SK-N-SH (cell line): ENCODE data around the gene GPR68. TPM values are rescaled to one million over a fixed set of nuclear protein-coding genes. Genes with fewer than 3 reads are reported as not detected.

ENCODE experiments used
- CTCF ChIA-PET: fragments of 300-600, 350-600 bp; formaldehyde crosslinking; extraction: SDS; loops from one replicate; lab custom pipeline; 2021; lab: Yijun Ruan, JAX
- POLR2A ChIA-PET: fragments of 350-600 bp; sonication (Branson Sonifier 250); formaldehyde crosslinking; extraction: SDS; loops from one replicate; lab custom pipeline; 2020; ENCODE audit warnings: antibody characterized with exemption, inconsistent platforms; lab: Yijun Ruan, JAX
- DNase-seq: peaks from one replicate; pipeline ENCODE4 v3.0.0; 2012
- H2AFZ ChIP-seq: fragments of 200-600 bp; sonication (generic); 2 replicates; pipeline ENCODE4 v1.8.1; 2016; ENCODE audit warnings: antibody characterized with exemption, mild to moderate bottlenecking, low read depth
- H3F3A ChIP-seq: fragments of 200-600 bp; sonication (generic); replicated peaks from 2 replicates; pipeline ENCODE3; 2016; ENCODE audit warnings: antibody characterized with exemption, mild to moderate bottlenecking; ENCODE audit not compliant: insufficient read depth
- H3K27ac ChIP-seq, 2 experiments: fragments of 200-500 bp in 1 of 2; fragments of 200-600 bp in 1 of 2; sonication (Bioruptor generic) in 1 of 2; sonication (generic), shearing (Covaris generic) in 1 of 2; 2 replicates each; pipeline versions ENCODE4 v1.5.1 to v1.6.1; 2014 to 2016; ENCODE audit warnings: low read depth in 2 of 2, inconsistent platforms in 1 of 2, low read length in 1 of 2, mild to moderate bottlenecking in 1 of 2, mixed read lengths in 1 of 2
- H3K27me3 ChIP-seq: fragments of 200-600 bp; sonication (generic), shearing (Covaris generic); 2 replicates; pipeline ENCODE4 v1.6.1; 2016; ENCODE audit warnings: mixed run types; ENCODE audit not compliant: insufficient read depth
- H3K36me3 ChIP-seq, 2 experiments: fragments of 200-500 bp in 1 of 2; fragments of 200-600 bp in 1 of 2; sonication (Bioruptor generic) in 1 of 2; sonication (generic) in 1 of 2; replicated peaks in 1 of 2; 2 replicates each; pipeline versions ENCODE3 to v1.5.1; 2014 to 2016; ENCODE audit warnings: low read length in 1 of 2, mild to moderate bottlenecking in 1 of 2; ENCODE audit not compliant: insufficient read depth in 2 of 2, control insufficient read depth in 1 of 2
- H3K4me1 ChIP-seq, 2 experiments: fragments of 200-500 bp in 1 of 2; fragments of 200-600 bp in 1 of 2; sonication (Bioruptor generic) in 1 of 2; sonication (generic), shearing (Covaris generic) in 1 of 2; 2 replicates each; pipeline versions ENCODE4 v1.5.1 to v1.6.1; 2014 to 2016; ENCODE audit warnings: low read depth in 1 of 2, low read length in 1 of 2, mixed run types in 1 of 2; ENCODE audit not compliant: insufficient read depth in 2 of 2, control insufficient read depth in 1 of 2
- H3K4me2 ChIP-seq: fragments of 200-600 bp; sonication (generic), shearing (Covaris generic); 2 replicates; pipeline ENCODE4 v1.6.1; 2017; ENCODE audit warnings: mixed run types
- H3K4me3 ChIP-seq, 2 experiments: fragments of 200-500 bp in 1 of 2; fragments of 200-600 bp in 1 of 2; sonication (Bioruptor generic) in 1 of 2; sonication (generic), shearing (Covaris generic) in 1 of 2; 2 replicates each; pipeline versions ENCODE4 v1.5.1 to v1.8.1; 2014 to 2016; ENCODE audit warnings: low read depth in 2 of 2, inconsistent platforms in 1 of 2, low read length in 1 of 2, mild to moderate bottlenecking in 1 of 2, mixed read lengths in 1 of 2, moderate library complexity in 1 of 2
- H3K79me2 ChIP-seq: fragments of 200-600 bp; sonication (generic); 2 replicates; pipeline ENCODE4 v1.8.1; 2017; ENCODE audit warnings: mild to moderate bottlenecking; ENCODE audit not compliant: insufficient read depth
- H3K9ac ChIP-seq: fragments of 200-600 bp; sonication (generic); 2 replicates; pipeline ENCODE4 v1.6.1; 2017; ENCODE audit warnings: mixed run types
- H3K9me2 ChIP-seq: fragments of 200-600 bp; sonication (generic); 2 replicates; pipeline ENCODE4 v1.6.1; 2017; ENCODE audit warnings: mixed run types
- H3K9me3 ChIP-seq: fragments of 200-600 bp; sonication (generic); 2 replicates; pipeline ENCODE4 v1.6.1; 2017; ENCODE audit warnings: mixed run types, mild to moderate bottlenecking, moderate library complexity
- H4K20me1 ChIP-seq: fragments of 200-600 bp; sonication (generic); 2 replicates; pipeline ENCODE4 v1.6.1; 2017; ENCODE audit warnings: mild to moderate bottlenecking, mixed run types; ENCODE audit not compliant: insufficient read depth
- ELF1 ChIP-seq: IDR thresholded peaks from 2 replicates; pipeline ENCODE4 v1.4.0; 2012
- EP300 ChIP-seq, 2 experiments: IDR thresholded peaks; 2 replicates each; pipeline versions ENCODE4 v1.4.0 to v1.6.1; 2012; ENCODE audit warnings: borderline replicate concordance in 1 of 2, low read depth in 1 of 2, low read length in 1 of 2
- EZH2phosphoT487 ChIP-seq: fragments of 200-600 bp; sonication (generic); IDR thresholded peaks from 2 replicates; pipeline ENCODE4 v1.6.1; 2017; ENCODE audit warnings: low read depth, mixed run types, mild to moderate bottlenecking, antibody characterized with exemption, moderate library complexity, borderline replicate concordance
- FOSL2 ChIP-seq: IDR thresholded peaks from 2 replicates; pipeline ENCODE4 v1.4.0; 2012; ENCODE audit warnings: low read depth, mild to moderate bottlenecking, moderate library complexity, borderline replicate concordance
- GABPA ChIP-seq: IDR thresholded peaks from 2 replicates; pipeline ENCODE4 v1.4.0; 2012; ENCODE audit warnings: low read depth, mild to moderate bottlenecking
- GATA2 ChIP-seq: sonication (generic); formaldehyde crosslinking; IDR thresholded peaks from 2 replicates; pipeline ENCODE4 v1.5.0; 2020; ENCODE audit warnings: mild to moderate bottlenecking, missing genetic modification reagents
- JUND ChIP-seq: IDR thresholded peaks from 2 replicates; pipeline ENCODE4 v1.4.0; 2012
- MEF2A ChIP-seq: IDR thresholded peaks from 2 replicates; pipeline ENCODE4 v1.4.0; 2012; ENCODE audit warnings: low read depth, borderline replicate concordance
- NFIC ChIP-seq: IDR thresholded peaks from 2 replicates; pipeline ENCODE4 v1.4.0; 2012; ENCODE audit warnings: borderline replicate concordance
- POLR2AphosphoS5 ChIP-seq: IDR thresholded peaks from 2 replicates; pipeline ENCODE4 v1.6.1; 2012; ENCODE audit warnings: low read depth, low read length
- RCOR1 ChIP-seq: fragments of 150-350 bp; IDR thresholded peaks from 2 replicates; pipeline ENCODE4 v1.6.1; 2017; ENCODE audit warnings: antibody characterized with exemption, low read length
- TEAD4 ChIP-seq: IDR thresholded peaks from 2 replicates; pipeline ENCODE4 v1.4.0; 2012; ENCODE audit warnings: mild to moderate bottlenecking, borderline replicate concordance; ENCODE audit not compliant: insufficient read depth
- WGBS: methylation state at CpG from one replicate; pipeline ENCODE4 v1.1.6; 2017; ENCODE audit warnings: low lambda C conversion rate; 5-methylcytosine and 5-hydroxymethylcytosine counted together
- polyA plus RNA-seq, 3 experiments: library from polyadenylated mRNA; depleted of rRNA; stranded (reverse); fragments of >200 nt; gene quantifications; 2 replicates each; pipeline ENCODE4 v1.2.3, GENCODE V29; 2012
- TF ChIP-seq, protein P1 (sequence below): fragments of 150-350 bp; IDR thresholded peaks from 2 replicates; pipeline ENCODE4 v1.6.1; 2017; ENCODE audit warnings: antibody characterized with exemption, low read length, low read depth, borderline replicate concordance
- TF ChIP-seq, protein P2 (sequence below): IDR thresholded peaks from 2 replicates; pipeline ENCODE4; 2012
- TF ChIP-seq, protein P3 (sequence below): fragments of 150-350 bp; IDR thresholded peaks from 2 replicates; pipeline ENCODE4 v1.6.1; 2016; ENCODE audit warnings: mild to moderate bottlenecking, low read depth, low read length

Gene GPR68
- polyA plus RNA-seq, 1 of the 3 experiments (the other 2 are of a cell fraction) = 0.18 TPM

DNA sequence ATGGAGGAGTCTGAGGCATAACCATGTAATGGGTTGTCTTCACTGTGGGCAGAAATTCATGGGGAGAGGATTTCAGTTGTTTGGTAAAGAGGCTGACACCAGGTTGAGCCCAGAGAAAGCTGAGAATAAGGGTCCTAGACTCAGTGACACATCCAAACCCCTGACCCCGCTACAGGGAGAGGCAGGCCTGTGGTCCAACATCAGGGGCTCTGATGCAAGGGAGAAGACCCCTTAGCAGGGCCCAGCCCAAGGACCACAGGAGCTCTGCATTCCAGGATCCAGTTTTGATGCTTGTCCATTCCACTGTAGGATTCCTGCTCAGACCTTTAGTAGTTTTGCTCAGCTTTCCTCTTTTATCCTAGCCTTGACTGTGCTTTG is 15.5 kb downstream of the GPR68 start:
- CTCF ChIA-PET = interaction anchor here (0.8 to 2.0 kb wide), 2 partner anchors 9 to 13 kb away, joined by 3 to 5 read pairs; no protein-coding TSS in a partner anchor

DNA sequence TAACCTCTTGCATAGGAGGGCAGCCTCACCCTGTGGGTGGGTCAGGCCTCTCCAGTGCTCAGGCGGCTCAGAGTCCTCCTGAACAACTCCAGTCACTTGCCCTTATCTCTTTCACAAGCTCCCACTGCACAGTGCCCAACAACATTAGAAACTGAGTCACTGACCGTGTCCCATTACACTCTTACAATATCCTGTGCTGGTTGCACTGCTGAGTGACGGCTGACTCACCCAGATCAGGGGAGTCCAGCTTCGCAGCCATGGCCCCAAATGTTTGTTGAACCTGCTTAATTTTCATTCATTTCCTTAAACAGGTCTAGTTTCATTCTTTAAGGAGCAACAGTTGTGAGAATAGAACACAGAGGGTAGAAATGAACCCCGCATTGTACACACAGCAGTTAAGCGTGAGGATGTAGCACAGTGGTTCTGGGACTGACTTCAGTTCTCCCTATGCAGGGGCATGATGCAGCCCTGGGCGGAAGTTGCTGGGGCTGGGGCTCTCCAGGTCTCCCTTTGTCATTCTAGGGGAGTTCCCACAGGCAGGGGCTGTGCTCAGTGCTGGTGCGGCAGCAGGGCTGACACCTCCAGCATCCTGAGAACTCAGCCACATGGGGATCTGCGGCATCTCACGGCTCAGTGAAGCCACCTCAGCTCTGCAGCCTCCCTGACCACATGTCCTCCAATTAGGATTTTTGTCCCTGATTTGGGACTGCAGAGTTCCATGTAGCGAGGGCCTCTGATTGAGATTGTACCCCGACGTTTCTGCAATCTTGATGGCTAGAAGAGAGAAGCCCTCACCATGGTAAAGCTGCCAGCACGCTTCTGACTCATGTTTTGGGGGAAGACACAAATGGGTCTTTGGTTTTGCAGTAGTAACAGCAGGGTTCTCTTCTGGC is 16.1 kb downstream of the GPR68 start:
- H3K4me3 ChIP-seq = no peak overlapping the region
- no peaks in the 10 kb centered on the region for H4K20me1 ChIP-seq
- no peaks in the 10 kb centered on the region for H3K9me3 ChIP-seq
- H3K4me1 ChIP-seq = no peaks in the 10 kb centered on the region; a peak in 1 of 4 replicates
- H2AFZ ChIP-seq = no peak overlapping the region
- H3K27ac ChIP-seq = no peak overlapping the region
- no peak for DNase-seq
- CTCF ChIA-PET = interaction anchor here (1.7 to 2.0 kb wide), 2 partner anchors 12 to 51 kb away, joined by 5 to 7 read pairs; no protein-coding TSS in a partner anchor
- peaks cover 0 to 3% of the 10 kb centered on the region in 2 experiments for H3K36me3 ChIP-seq
- H3F3A ChIP-seq = no peaks in the 10 kb centered on the region
- TF ChIP-seq EZH2phosphoT487 = no peak
- no peak for TF ChIP-seq NFIC
- TF ChIP-seq ELF1 = no peak
- no peak for TF ChIP-seq GABPA
- H3K79me2 ChIP-seq = no peaks in the 10 kb centered on the region
- 84% methylated on average over 10 of the region's 14 CpGs for WGBS
- POLR2A ChIA-PET = interaction anchor here (0.7 kb wide), 1 partner anchor 11 kb away, joined by 3 read pairs; no protein-coding TSS in a partner anchor
- H3K27me3 ChIP-seq = no peaks in the 10 kb centered on the region
- no peak overlapping the region for H3K4me2 ChIP-seq
- H3K9me2 ChIP-seq = no peaks in the 10 kb centered on the region
- H3K9ac ChIP-seq = no peak overlapping the region

More for the DNA sequence above, 15.5 kb downstream of the GPR68 start:
- Histone ChIP-seq H3F3A (no peaks in the 10 kb centered on the region), H3K4me3 (no peak overlapping the region), H3K9me3 (no peaks in the 10 kb centered on the region)
- POLR2A ChIA-PET = interaction anchor here (0.7 kb wide), 1 partner anchor 11 kb away, joined by 3 read pairs; no protein-coding TSS in a partner anchor
- no peak for DNase-seq
- TF ChIP-seq, protein P1, sequence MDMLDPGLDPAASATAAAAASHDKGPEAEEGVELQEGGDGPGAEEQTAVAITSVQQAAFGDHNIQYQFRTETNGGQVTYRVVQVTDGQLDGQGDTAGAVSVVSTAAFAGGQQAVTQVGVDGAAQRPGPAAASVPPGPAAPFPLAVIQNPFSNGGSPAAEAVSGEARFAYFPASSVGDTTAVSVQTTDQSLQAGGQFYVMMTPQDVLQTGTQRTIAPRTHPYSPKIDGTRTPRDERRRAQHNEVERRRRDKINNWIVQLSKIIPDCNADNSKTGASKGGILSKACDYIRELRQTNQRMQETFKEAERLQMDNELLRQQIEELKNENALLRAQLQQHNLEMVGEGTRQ = no peak
- no peak for TF ChIP-seq FOSL2
- no peak for TF ChIP-seq GATA2 (CRISPR knock-in tag)
- TF ChIP-seq MEF2A = no peak
- no peak for TF ChIP-seq JUND
- no peak for TF ChIP-seq POLR2AphosphoS5
- no peak for TF ChIP-seq RCOR1
- no peak for TF ChIP-seq EP300 (IDR thresholded peaks at IDR 0.05; ENCODE audit: borderline replicate concordance in 1 of 2, low read depth in 1 of 2, low read length in 1 of 2)
- TF ChIP-seq, protein P2, sequence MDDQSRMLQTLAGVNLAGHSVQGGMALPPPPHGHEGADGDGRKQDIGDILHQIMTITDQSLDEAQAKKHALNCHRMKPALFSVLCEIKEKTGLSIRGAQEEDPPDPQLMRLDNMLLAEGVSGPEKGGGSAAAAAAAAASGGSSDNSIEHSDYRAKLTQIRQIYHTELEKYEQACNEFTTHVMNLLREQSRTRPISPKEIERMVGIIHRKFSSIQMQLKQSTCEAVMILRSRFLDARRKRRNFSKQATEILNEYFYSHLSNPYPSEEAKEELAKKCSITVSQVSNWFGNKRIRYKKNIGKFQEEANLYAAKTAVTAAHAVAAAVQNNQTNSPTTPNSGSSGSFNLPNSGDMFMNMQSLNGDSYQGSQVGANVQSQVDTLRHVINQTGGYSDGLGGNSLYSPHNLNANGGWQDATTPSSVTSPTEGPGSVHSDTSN = no peak
- TF ChIP-seq, protein P3, sequence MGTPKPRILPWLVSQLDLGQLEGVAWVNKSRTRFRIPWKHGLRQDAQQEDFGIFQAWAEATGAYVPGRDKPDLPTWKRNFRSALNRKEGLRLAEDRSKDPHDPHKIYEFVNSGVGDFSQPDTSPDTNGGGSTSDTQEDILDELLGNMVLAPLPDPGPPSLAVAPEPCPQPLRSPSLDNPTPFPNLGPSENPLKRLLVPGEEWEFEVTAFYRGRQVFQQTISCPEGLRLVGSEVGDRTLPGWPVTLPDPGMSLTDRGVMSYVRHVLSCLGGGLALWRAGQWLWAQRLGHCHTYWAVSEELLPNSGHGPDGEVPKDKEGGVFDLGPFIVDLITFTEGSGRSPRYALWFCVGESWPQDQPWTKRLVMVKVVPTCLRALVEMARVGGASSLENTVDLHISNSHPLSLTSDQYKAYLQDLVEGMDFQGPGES = no peak
- TF ChIP-seq TEAD4 = no peak
- TF ChIP-seq, all 33 proteins: peak for 0
- WGBS = 100% methylated on average over 1 of the region's 1 CpG
- Histone ChIP-seq H4K20me1 (no peaks in the 10 kb centered on the region), H3K36me3 (peaks cover 0 to 3% of the 10 kb centered on the region in 2 experiments), H3K9ac (no peak overlapping the region), H2AFZ (no peak overlapping the region), H3K79me2 (no peaks in the 10 kb centered on the region), H3K27me3 (no peaks in the 10 kb centered on the region), H3K9me2 (no peaks in the 10 kb centered on the region), H3K4me1 (no peaks in the 10 kb centered on the region; a peak in 1 of 4 replicates), H3K27ac (no peak overlapping the region), H3K4me2 (no peak overlapping the region)
